Keratinocyte (primary cell): ENCODE measurements around the gene NCKAP5.

Experiments
- EZH2 ChIP-seq: IDR thresholded peaks from one replicate; pipeline ENCODE4 v1.6.1; 2012; ENCODE audit warnings: inconsistent platforms, mild to moderate bottlenecking, low read length, moderate library complexity
- TF ChIP-seq, protein P1 (sequence below), 3 experiments: IDR thresholded peaks in 1 of 3; conservative IDR thresholded peaks in 1 of 3; optimal IDR thresholded peaks in 1 of 3; 2 replicates in 2 of 3; 3 replicates in 1 of 3; pipeline versions ENCODE3 to v1.5.1; 2011; ENCODE audit warnings: low read length in 3 of 3, mild to moderate bottlenecking in 3 of 3, moderate library complexity in 2 of 3, control low read depth in 1 of 3, inconsistent platforms in 1 of 3; ENCODE audit not compliant: insufficient read depth in 2 of 3; ENCODE audit errors: extremely low read depth in 1 of 3

- TF ChIP-seq, protein P1, sequence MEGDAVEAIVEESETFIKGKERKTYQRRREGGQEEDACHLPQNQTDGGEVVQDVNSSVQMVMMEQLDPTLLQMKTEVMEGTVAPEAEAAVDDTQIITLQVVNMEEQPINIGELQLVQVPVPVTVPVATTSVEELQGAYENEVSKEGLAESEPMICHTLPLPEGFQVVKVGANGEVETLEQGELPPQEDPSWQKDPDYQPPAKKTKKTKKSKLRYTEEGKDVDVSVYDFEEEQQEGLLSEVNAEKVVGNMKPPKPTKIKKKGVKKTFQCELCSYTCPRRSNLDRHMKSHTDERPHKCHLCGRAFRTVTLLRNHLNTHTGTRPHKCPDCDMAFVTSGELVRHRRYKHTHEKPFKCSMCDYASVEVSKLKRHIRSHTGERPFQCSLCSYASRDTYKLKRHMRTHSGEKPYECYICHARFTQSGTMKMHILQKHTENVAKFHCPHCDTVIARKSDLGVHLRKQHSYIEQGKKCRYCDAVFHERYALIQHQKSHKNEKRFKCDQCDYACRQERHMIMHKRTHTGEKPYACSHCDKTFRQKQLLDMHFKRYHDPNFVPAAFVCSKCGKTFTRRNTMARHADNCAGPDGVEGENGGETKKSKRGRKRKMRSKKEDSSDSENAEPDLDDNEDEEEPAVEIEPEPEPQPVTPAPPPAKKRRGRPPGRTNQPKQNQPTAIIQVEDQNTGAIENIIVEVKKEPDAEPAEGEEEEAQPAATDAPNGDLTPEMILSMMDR (optimal IDR thresholded peaks at IDR 0.05 in 1 of 3, IDR thresholded peaks at IDR 0.05 in 1 of 3, conservative IDR thresholded peaks at IDR 0.05 in 1 of 3; ENCODE audit: extremely low read depth in 1 of 3, insufficient read depth in 2 of 3, low read length in 3 of 3): no peak
- no peak for TF ChIP-seq EZH2
Observed at GRCh38 chr2:132754867-132755472, 813.3 kb downstream of the NCKAP5 start.
